Renal cortex interstitium (tissue), 11 donors: ENCODE measurements around the gene GGACT. TPM values are rescaled to one million over a fixed set of nuclear protein-coding genes. Genes with fewer than 3 reads are reported as not detected.

Experiments used
- DNase-seq, 11 donors: peaks; one replicate each; pipeline ENCODE4 v3.0.0-alpha.2; 2013; ENCODE audit warnings: low read depth in 9 of 11, low spot score in 4 of 11; ENCODE audit errors: extremely low read depth in 1 of 11
- polyA plus RNA-seq, 3 donors: library from polyadenylated mRNA; unstranded; fragments of 120-200 nt; gene quantifications; one replicate each; pipeline ENCODE4 v1.2.1, GENCODE V29; 2013; ENCODE audit not compliant: insufficient read length in 3 of 3

Gene GGACT
- polyA plus RNA-seq, 3 donors, result 5.5 to 6.3 (median 5.8) TPM

- DNase-seq, result no peak
These were observed 85.0 kb downstream of the GGACT start for GRCh38 chr13:100503622-100504021.

GRCh38 chr13:100502446-100502845 is 86.1 kb downstream of the GGACT start:
- no peak for DNase-seq

GRCh38 chr13:100497389-100497788 is 91.2 kb downstream of the GGACT start:
- DNase-seq, result no peak

- DNase-seq, result no peak
These were observed 93.1 kb downstream of the GGACT start for GRCh38 chr13:100495455-100495854.

- DNase-seq, result no peak
These were observed 95.2 kb downstream of the GGACT start for GRCh38 chr13:100493418-100493817.

GRCh38 chr13:100491164-100491842 is 97.3 kb downstream of the GGACT start:
- no peak for DNase-seq

- DNase-seq, result no peak
These were observed 97.9 kb downstream of the GGACT start for GRCh38 chr13:100490692-100491091.

GRCh38 chr13:100485265-100485664 is 103.3 kb downstream of the GGACT start:
- no peak for DNase-seq

GRCh38 chr13:100484702-100485101 is 103.9 kb downstream of the GGACT start:
- DNase-seq, result no peak

- DNase-seq, result peak in 1 of 11 donors; percentile 16
These were observed 104.7 kb downstream of the GGACT start for GRCh38 chr13:100483841-100484381.

- no peak for DNase-seq
These were observed 105.5 kb downstream of the GGACT start for GRCh38 chr13:100483139-100483538.

- no peak for DNase-seq
These were observed 107.9 kb downstream of the GGACT start for GRCh38 chr13:100480676-100481075.

Other genes starting within 250 kb of the GGACT start
- gene TMTC4, start 86.0 kb upstream of the GGACT start, polyA plus RNA-seq, result 10 to 100 TPM; 34.7 to 38.2 (median 35.2) TPM